Measurements from ENCODE around the gene MCL1. TPM values are rescaled to one million over a fixed set of nuclear protein-coding genes. Genes with fewer than 3 reads are reported as not detected.
"Not testable (repeated sequence)": the region's sequence is repeated elsewhere in the genome, so short reads cannot be mapped to it uniquely, and the experiment has no call there.

Gene MCL1
- total and polyA plus RNA-seq, 8 donors: 69.2 to 163 (median 96.7) TPM

GRCh38 chr1:150609732-150610131 is 30.3 kb upstream of the MCL1 start:
- Histone ChIP-seq H3K27ac (peak overlapping the region in 2 of 4 donors; percentile 44 to 89), H3K27me3 (no peaks in the 10 kb centered on the region), H3K4me3 (no peak overlapping the region), H3K9me3 (no peaks in the 10 kb centered on the region), H3K36me3 (no peaks in the 10 kb centered on the region), H3K4me1 (peaks cover 16 to 48% (median 35%) of the 10 kb centered on the region in 3 donors)
- TF ChIP-seq, protein P1, sequence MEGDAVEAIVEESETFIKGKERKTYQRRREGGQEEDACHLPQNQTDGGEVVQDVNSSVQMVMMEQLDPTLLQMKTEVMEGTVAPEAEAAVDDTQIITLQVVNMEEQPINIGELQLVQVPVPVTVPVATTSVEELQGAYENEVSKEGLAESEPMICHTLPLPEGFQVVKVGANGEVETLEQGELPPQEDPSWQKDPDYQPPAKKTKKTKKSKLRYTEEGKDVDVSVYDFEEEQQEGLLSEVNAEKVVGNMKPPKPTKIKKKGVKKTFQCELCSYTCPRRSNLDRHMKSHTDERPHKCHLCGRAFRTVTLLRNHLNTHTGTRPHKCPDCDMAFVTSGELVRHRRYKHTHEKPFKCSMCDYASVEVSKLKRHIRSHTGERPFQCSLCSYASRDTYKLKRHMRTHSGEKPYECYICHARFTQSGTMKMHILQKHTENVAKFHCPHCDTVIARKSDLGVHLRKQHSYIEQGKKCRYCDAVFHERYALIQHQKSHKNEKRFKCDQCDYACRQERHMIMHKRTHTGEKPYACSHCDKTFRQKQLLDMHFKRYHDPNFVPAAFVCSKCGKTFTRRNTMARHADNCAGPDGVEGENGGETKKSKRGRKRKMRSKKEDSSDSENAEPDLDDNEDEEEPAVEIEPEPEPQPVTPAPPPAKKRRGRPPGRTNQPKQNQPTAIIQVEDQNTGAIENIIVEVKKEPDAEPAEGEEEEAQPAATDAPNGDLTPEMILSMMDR (IDR thresholded peaks at IDR 0.05): no peak
- no peak for ATAC-seq
- intact Hi-C loops (cut with DNase I): no loop called here
- DNase-seq: no peak
- FAIRE-seq: no peak
- 80 to 86% methylated on average over 2 of the region's 2 CpGs for WGBS, 2 donors

GRCh38 chr1:150606463-150607142 is 27.2 kb upstream of the MCL1 start:
- H3K4me3 ChIP-seq: no peak overlapping the region
- intact Hi-C loops (cut with DNase I): no loop called here
- H3K4me1 ChIP-seq: peaks cover 8 to 37% (median 21%) of the 10 kb centered on the region in 3 donors
- FAIRE-seq: no peak
- WGBS, 2 donors: 95 to 97% methylated on average over 7 of the region's 7 CpGs
- ATAC-seq: no peak
- TF ChIP-seq, protein P1 (IDR thresholded peaks at IDR 0.05): no peak
- H3K9me3 ChIP-seq: no peaks in the 10 kb centered on the region
- no peaks in the 10 kb centered on the region for H3K27me3 ChIP-seq
- no peak overlapping the region for H3K27ac ChIP-seq
- no peaks in the 10 kb centered on the region for H3K36me3 ChIP-seq
- no peak for DNase-seq

DNA sequence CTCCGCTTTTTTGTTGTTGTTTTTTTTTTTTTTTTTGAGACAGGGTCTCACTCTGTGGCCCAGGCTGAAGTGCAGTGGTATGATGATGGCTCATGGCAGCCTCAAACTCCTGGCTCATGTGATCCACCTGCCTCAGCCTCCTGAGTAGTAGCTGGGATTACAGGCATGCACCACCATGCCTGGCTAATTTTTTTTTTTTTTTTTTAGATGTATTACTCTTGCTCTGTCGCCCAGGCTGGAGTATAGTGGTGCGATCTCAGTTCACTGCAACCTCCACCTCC is 26.0 kb upstream of the MCL1 start:
- Histone ChIP-seq H3K4me1 (peaks cover 4 to 26% (median 14%) of the 10 kb centered on the region in 3 donors), H3K27ac (peak overlapping the region; percentile 76 to 88 (median 83))
- H3K27me3 ChIP-seq; DNase-seq; H3K36me3 ChIP-seq; FAIRE-seq; ATAC-seq; intact Hi-C loops (cut with DNase I); H3K9me3 ChIP-seq; H3K4me3 ChIP-seq: not testable (repeated sequence)
- 96 to 97% methylated on average over 3 of the region's 3 CpGs for WGBS, 2 donors

- H3K36me3 ChIP-seq: no peaks in the 10 kb centered on the region
- H3K9me3 ChIP-seq: no peaks in the 10 kb centered on the region
- no peak overlapping the region for H3K4me3 ChIP-seq
- no peaks in the 10 kb centered on the region for H3K27me3 ChIP-seq
- TF ChIP-seq, protein P1 (IDR thresholded peaks at IDR 0.05): no peak
- peaks cover 4 to 23% (median 14%) of the 10 kb centered on the region in 3 donors for H3K4me1 ChIP-seq
- H3K27ac ChIP-seq: peak overlapping the region; percentile 76 to 88 (median 83)
- 86 to 91% methylated on average over 2 of the region's 2 CpGs for WGBS, 2 donors
- peak in 1 of 4 donors; percentile 3 for ATAC-seq
- intact Hi-C loops (cut with DNase I): no loop called here
- DNase-seq: no peak
- no peak for FAIRE-seq
Measured at GRCh38 chr1:150604226-150604588, 24.8 kb upstream of the MCL1 start.

DNA sequence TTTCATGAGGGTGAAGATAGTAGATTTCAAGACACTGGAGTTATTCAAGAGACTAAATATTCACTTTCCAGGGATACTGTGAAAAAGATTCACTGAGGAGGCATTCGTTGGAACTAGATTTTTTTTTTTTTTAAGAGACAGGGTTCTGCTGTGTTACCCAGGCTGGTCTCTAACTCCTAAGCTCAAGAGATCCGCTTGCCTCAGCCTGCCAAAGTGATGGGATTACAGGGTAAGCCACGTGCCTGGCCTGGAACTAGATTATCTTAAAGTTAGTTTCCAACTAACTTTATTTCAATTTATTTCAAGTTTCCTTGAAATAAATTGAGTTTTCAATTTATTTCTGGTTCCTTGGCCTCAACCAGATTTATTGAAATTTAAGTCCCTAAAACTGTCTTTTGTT is 24.3 kb upstream of the MCL1 start:
- no peak for FAIRE-seq
- DNase-seq: no peak
- Histone ChIP-seq H3K4me3 (no peak overlapping the region), H3K4me1 (peaks cover 4 to 23% (median 14%) of the 10 kb centered on the region in 3 donors), H3K36me3 (no peaks in the 10 kb centered on the region), H3K27ac (peak overlapping the region in 2 of 4 donors; percentile 88), H3K9me3 (no peaks in the 10 kb centered on the region), H3K27me3 (no peaks in the 10 kb centered on the region)
- no peak for ATAC-seq
- TF ChIP-seq, protein P1 (IDR thresholded peaks at IDR 0.05): no peak
- WGBS, 2 donors: 85 to 89% methylated on average over 3 of the region's 3 CpGs
- intact Hi-C loops (cut with DNase I): no loop called here

- not testable (repeated sequence) for FAIRE-seq, DNase-seq
Measured at GRCh38 chr1:150602372-150602771, 23.0 kb upstream of the MCL1 start.

More at GRCh38 chr1:150602372-150602771, 23.0 kb upstream of the MCL1 start:
- WGBS, 2 donors: 96% methylated on average over 12 of the region's 12 CpGs
- intact Hi-C loops (cut with DNase I); H3K9me3 ChIP-seq; ATAC-seq; H3K27ac ChIP-seq; H3K36me3 ChIP-seq; H3K4me3 ChIP-seq; H3K27me3 ChIP-seq: not testable (repeated sequence)
- peaks cover 4 to 23% (median 14%) of the 10 kb centered on the region in 3 donors for H3K4me1 ChIP-seq

All from pancreas (tissue), 10 donors.